Left ventricle myocardium inferior (tissue), 1 donor: ENCODE measurements around the gene FXYD6. TPM values are rescaled to one million over a fixed set of nuclear protein-coding genes. Genes with fewer than 3 reads are reported as not detected.

Experiments used
- DNase-seq: peaks from one replicate; pipeline ENCODE4 v3.0.0-alpha.2; 2020
- H3K27ac ChIP-seq: fragments of 200-600 bp; replicated peaks from 2 replicates; pipeline ENCODE4 v1.8.0; 2021
- H3K27me3 ChIP-seq: fragments of 200-600 bp; 2 replicates; pipeline ENCODE4 v1.8.0; 2021; ENCODE audit warnings: low read depth
- H3K36me3 ChIP-seq: fragments of 200-600 bp; 2 replicates; pipeline ENCODE4 v1.8.0; 2021
- H3K4me1 ChIP-seq: fragments of 200-600 bp; 2 replicates; pipeline ENCODE4 v1.8.0; 2021
- H3K4me3 ChIP-seq: fragments of 200-600 bp; 2 replicates; pipeline ENCODE4 v1.8.0; 2021; ENCODE audit warnings: mild to moderate bottlenecking, moderate library complexity
- H3K9me3 ChIP-seq: fragments of 200-600 bp; replicated peaks from 2 replicates; pipeline ENCODE4 v1.8.0; 2021
- CTCF ChIP-seq: fragments of 200-600 bp; IDR thresholded peaks from 2 replicates; pipeline ENCODE4 v1.8.0; 2021; ENCODE audit warnings: antibody characterized with exemption, mild to moderate bottlenecking, borderline replicate concordance
- intact Hi-C: fragments of 100-400 bp; cut with micrococcal nuclease; formaldehyde crosslinking; loops from one replicate; pipeline ENCODE4 v1.11.0; 2022
- total RNA-seq: library from RNA; stranded (reverse); fragmentation: NEBNext Ultra II Directional; extraction: Animal tissue kit (Norgen Biotek cat#: 25700); gene quantifications from one replicate; pipeline ENCODE4 v1.2.1, GENCODE V29; 2021
- donor health status: DM: no; HTN: yes; CAD: no; lungs with severe emphysema.

FXYD6 gene
- total RNA-seq, 1 donor from 2014 or later: 30.2 TPM

- Histone ChIP-seq H3K4me3 (no peak overlapping the region), H3K27me3 (peaks cover 51% of the 10 kb centered on the region), H3K27ac (peak overlapping the region; percentile 92), H3K36me3 (no peaks in the 10 kb centered on the region), H3K9me3 (no peaks in the 10 kb centered on the region), H3K4me1 (peaks cover 98% of the 10 kb centered on the region)
- TF ChIP-seq CTCF: no peak
- no peak for DNase-seq
- intact Hi-C loops: no loop called here
These were observed 4.7 kb downstream of the FXYD6 start for GRCh38 chr11:117871784-117872183.

- intact Hi-C loops: no loop called here
- no peak overlapping the region for H3K4me3 ChIP-seq
- no peak for TF ChIP-seq CTCF
- no peak for DNase-seq
- H3K4me1 ChIP-seq: peaks cover 98% of the 10 kb centered on the region
- H3K27me3 ChIP-seq: peaks cover 45% of the 10 kb centered on the region
- H3K36me3 ChIP-seq: no peaks in the 10 kb centered on the region
- H3K27ac ChIP-seq: peak overlapping the region; percentile 92
- no peaks in the 10 kb centered on the region for H3K9me3 ChIP-seq
These were observed 5.3 kb downstream of the FXYD6 start for GRCh38 chr11:117871160-117871559.

- TF ChIP-seq CTCF: no peak
- peaks cover 37% of the 10 kb centered on the region for H3K27me3 ChIP-seq
- H3K27ac ChIP-seq: peak overlapping the region; percentile 92
- H3K4me1 ChIP-seq: peaks cover 89% of the 10 kb centered on the region
- intact Hi-C loops: no loop called here
- no peak for DNase-seq
- no peaks in the 10 kb centered on the region for H3K36me3 ChIP-seq
- H3K4me3 ChIP-seq: no peak overlapping the region
- no peaks in the 10 kb centered on the region for H3K9me3 ChIP-seq
These were observed 6.1 kb downstream of the FXYD6 start for GRCh38 chr11:117870103-117870952.

GRCh38 chr11:117869604-117870003 is 6.9 kb downstream of the FXYD6 start:
- no peak overlapping the region for H3K4me3 ChIP-seq
- H3K9me3 ChIP-seq: no peaks in the 10 kb centered on the region
- DNase-seq: no peak
- H3K4me1 ChIP-seq: peaks cover 83% of the 10 kb centered on the region
- no peaks in the 10 kb centered on the region for H3K36me3 ChIP-seq
- intact Hi-C loops: no loop called here
- H3K27me3 ChIP-seq: peaks cover 31% of the 10 kb centered on the region
- TF ChIP-seq CTCF: no peak
- peak overlapping the region; percentile 92 for H3K27ac ChIP-seq

GRCh38 chr11:117868815-117869561 is 7.5 kb downstream of the FXYD6 start:
- DNase-seq: no peak
- H3K27ac ChIP-seq: peak overlapping the region; percentile 92
- H3K4me1 ChIP-seq: peaks cover 82% of the 10 kb centered on the region
- no peaks in the 10 kb centered on the region for H3K9me3 ChIP-seq
- intact Hi-C loops: no loop called here
- H3K27me3 ChIP-seq: peaks cover 26% of the 10 kb centered on the region
- H3K36me3 ChIP-seq: no peaks in the 10 kb centered on the region
- H3K4me3 ChIP-seq: no peak overlapping the region
- TF ChIP-seq CTCF: no peak
